Thyroid gland (tissue), 4 donors: ENCODE data around the gene ELMO1.

ENCODE experiments used
- CTCF ChIP-seq, 6 experiments: fragments of 200-600 bp in 3 of 6; fragments of 450-650 bp in 3 of 6; sonication (generic) in 3 of 6; IDR thresholded peaks; one replicate each; pipeline ENCODE4 v1.5.1; 2016 to 2019; ENCODE audit warnings: antibody characterized with exemption in 6 of 6, mild to moderate bottlenecking in 2 of 6, inconsistent platforms in 1 of 6, moderate library complexity in 1 of 6
- POLR2A ChIP-seq, 2 donors: fragments of 450-650 bp; IDR thresholded peaks; one replicate each; pipeline ENCODE4 v1.6.1; 2017; ENCODE audit warnings: antibody characterized with exemption in 2 of 2, mild to moderate bottlenecking in 2 of 2, moderate library complexity in 1 of 2

GRCh38 chr7:37079420-37079819, 369.2 kb downstream of the ELMO1 start:
- TF ChIP-seq CTCF (IDR thresholded peaks at IDR 0.05): no peak
- no peak for TF ChIP-seq POLR2A (IDR thresholded peaks at IDR 0.05)
